Activated CD4-positive, CD25-positive, alpha-beta regulatory T cell treated with anti-CD3 and anti-CD28 coated beads, Interleukin-2, amount 50 U/mL, for 72 hours (primary cell): ENCODE data around the gene DTX4.

Experiments
- DNase-seq: peaks from one replicate; pipeline ENCODE4 v3.0.0; 2021

Gene DTX4

DNA sequence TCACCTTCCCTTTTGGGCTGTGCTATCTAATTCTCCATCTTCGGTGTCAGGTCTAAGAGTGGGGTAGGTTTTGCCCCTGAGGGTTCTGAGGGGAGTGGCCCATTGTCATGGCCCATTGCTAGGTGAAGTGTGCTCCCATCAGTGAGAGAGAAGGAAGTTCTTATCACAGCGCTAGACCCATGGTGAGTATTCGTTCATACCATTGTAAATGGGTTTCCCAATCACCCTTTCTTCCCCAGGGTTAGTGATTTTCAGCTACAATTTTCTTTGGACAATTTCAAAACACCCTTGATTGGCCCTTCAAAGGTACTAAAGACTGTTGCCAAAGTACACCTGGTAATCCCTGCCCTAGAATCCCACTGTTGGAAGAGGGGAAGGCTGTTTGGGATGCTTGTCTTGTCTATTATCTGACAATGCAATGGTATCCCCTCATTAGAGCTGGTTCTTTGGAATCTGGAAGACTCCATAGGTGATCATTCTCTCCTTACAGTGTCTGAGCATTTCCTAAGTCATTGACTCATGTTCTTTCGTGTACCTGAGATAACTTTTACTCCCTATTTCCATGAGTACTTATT, 20.6 kb downstream of the DTX4 start:
- no peak for DNase-seq

DNA sequence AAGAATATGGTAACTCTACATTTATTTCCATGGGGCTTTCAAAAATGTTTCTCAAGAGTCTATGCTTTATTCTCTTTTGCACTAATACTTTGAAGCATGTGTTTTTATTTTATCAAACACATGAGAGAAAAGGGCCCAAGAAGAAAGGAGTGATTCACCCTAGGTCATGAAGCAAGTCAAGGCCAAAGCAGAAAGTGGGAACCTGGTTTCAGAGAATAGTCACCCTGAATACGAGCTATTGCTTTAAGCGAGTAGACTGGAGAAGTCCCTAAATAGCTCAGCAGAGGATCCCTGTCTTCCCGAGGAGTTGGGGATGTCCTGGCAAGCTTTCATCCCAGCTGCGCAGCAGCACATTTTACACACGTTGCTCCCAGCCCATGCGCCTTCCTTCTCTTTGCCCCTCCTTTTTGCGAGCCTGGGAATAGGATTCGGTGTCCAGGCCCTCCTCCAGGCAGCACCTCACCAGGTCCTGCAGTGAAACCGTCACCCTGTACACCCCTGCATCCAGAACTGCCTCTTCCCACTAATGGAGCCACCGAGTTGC, 21.7 kb downstream of the DTX4 start:
- no peak for DNase-seq

DNA sequence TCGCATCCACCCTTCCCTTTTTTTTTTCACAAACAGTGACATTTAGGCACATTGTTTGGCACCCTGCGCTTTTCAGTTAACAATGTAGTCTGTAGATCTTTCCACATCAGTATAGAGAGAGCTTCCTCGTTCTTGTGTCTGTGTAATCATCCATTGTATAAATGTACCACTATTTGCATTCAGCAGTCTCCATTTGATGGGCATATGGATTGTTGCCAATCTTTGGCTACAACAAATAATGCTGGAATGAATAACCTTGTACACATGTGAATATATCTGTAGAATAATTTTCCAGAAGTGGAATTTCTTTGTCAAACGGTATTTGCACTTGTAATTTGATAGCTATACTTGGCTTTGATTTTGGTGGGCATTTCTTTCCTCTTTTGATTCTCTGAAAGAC, 23.7 kb downstream of the DTX4 start:
- no peak for DNase-seq

DNA sequence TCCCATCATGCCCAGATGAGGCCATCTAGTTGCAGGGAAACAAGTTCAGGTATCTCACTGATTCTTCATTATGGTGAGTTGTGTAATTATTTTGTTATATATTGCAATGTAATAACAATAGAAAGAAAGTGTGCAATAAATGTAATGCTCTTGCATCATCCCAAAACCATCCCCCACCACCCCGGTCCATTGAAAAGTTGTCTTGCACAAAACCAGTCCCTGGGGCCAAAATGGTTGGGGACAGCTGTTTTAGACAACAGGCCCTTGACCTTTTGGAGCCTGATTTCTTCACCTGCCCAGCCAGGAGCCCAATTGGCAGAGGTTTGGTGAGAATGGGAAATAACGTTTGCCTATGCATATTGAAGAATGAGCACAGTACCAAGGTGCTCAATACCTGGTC, 24.8 kb downstream of the DTX4 start:
- DNase-seq = no peak

DNA sequence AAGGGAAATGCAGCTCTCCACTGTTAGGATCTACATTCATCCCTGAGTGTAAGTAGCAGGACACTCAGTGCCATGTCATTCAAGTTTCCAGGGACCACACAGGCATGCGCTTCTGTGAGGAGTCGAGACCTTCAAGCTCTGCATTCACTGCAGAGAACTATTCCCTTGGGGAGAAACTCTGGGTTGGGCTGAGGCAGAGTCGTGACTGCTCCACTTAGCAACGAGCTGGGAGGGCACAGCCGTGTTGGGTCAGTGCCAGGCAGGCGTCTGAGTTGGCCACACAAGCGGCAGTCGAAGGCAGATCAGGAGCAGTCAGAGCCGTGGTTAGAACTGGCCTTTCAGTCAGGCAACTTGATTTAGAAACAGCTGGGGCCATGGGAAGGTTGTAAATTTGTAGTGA, 26.1 kb downstream of the DTX4 start:
- DNase-seq = no peak

DNA sequence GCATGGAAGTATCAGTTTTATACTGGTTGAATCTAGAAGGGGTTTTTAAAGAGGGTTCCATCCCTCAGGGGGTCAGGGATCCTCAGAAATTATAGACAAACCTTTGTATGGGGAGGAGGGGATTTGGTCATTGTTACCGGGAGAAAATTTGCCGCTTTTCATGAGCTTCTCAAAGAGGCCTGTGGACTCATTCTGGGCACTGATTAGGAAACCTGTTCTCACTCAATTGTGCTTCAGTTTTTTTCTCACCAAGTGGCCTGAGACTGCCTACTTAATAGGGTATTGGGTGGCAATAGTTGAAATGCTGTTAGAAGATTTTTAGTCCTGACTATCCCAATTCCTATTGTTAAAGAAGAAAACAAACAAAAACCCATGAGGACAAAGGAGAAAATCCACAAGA, 26.8 kb downstream of the DTX4 start:
- DNase-seq = no peak

DNA sequence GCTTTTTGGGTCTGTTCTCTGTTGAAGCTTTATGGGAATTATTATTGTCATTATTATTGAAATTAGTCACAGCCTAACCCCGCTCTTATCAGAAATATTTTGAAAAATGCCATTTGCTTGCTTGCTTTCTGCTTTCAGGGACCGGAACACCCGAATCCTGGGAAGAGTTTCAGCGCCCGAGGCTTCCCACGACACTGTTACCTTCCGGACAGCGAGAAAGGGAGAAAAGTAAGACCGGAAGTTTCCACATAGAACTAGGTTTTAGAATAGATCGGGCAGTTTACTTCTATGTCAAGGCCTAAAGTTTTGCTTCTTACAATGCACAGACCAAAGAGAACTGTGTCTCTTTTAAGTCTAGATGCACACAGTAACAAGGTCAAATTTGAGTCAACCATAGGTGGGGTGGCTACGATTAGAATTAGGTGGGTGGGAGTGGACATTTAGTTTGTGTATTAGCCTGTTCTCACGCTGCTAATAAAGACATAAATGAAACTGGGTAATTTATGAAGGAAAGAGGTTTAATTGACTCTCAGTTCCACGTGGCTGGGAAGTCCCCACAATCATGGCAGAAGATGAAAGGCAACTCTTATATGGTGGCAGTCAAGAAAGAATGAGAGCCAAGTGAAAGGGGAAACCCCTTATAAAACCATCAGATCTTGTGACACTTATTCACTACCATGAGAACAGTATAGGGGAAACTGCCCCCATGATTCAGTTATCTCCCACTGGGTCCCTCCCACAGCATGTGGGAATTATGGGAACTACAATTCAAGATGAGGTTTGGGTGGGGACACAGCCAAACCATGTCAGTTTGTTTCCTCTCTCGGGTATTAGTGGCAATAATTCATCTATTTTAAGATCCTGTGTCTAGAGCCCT, 27.9 kb downstream of the DTX4 start:
- DNase-seq = no peak

DNA sequence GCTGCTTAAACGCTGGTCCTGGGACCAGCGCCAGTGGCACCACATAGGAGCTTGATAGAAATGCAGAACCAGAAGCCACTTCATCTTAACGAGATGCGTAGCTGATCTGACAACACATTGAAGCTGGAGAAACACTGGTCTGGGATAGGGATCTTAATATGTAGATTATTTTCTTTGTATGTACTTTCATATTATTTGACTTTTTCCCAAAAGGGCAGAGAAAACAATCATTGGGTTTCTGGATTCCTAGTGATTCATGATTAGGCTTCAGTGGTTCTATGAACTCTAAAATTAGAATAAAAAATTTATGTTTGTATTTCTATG, 28.5 kb downstream of the DTX4 start:
- no peak for DNase-seq

DNA sequence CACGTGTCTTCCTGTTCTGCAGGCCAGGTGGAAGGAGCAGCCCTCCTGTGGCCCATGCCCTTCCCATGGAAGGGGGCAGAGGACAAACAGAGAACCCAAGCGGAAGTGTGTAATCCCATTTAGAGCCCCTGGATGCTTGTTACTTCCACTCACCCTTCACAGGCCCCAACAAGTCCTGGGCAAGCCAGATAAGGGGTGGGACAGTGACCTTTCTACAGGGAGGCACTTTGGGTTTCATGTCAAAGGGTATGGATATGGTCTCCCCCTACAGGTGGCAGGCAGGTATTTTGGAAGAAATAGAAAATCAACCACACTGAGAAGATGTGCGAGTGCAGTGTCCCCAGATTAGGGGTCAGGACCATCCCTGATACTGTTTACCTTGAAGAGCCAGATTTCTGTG, 29.4 kb downstream of the DTX4 start:
- no peak for DNase-seq

DNA sequence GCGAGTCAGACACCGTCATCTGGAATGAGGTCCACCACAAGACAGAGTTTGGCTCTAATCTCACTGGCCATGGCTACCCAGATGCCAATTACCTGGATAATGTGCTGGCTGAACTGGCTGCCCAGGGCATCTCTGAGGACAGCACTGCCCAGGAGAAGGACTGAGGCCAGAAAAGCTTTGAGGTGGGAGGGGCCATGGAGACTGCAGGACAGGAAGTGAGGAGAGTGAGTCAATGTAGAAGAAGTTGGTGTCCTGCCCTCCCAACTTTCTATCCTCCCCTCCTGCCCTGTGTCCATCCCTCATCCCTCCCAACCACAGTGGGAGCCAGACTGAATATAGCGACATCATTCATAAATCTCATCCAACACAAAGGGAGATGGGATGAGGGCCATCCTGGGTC, 32.8 kb downstream of the DTX4 start:
- DNase-seq = no peak

DNA sequence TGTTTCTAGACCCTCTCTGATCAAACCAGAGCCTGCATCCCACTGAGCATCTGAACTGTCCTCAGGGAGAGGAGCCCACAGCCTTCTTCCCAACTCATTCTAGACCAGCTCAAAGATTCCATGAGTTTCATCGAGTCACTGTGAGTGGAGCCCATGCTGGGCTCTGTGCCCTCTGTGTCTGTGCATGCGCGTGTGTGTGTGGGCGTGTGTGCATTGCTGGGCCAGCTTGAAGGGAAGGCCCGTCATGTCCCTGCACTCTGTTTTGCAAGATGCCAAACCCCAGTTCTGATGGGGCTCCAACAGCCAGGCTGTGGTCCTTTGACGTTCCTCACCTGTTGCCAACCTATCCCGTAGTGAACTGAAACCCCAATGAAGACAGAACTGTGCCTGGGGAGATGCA, 33.7 kb downstream of the DTX4 start:
- no peak for DNase-seq

DNA sequence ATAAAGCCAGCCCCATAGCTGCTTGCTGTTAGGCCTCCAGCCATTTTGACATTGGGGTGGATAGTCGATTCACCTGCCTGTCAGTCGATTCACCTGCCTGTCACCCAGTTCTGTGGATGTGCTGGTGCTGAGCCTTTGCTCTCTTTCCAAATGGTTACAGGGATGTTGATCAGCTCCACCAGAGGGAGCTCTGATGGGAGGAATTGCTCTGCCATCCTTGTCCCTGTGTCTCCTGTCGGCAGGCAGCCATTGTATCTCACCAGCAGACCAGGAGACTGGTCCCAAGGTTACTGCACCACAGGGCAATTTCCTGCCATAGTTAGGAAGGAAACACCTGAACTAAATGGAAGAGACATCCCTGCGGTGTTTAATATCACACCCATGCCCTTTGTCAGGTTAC, 34.7 kb downstream of the DTX4 start:
- DNase-seq = no peak

DNA sequence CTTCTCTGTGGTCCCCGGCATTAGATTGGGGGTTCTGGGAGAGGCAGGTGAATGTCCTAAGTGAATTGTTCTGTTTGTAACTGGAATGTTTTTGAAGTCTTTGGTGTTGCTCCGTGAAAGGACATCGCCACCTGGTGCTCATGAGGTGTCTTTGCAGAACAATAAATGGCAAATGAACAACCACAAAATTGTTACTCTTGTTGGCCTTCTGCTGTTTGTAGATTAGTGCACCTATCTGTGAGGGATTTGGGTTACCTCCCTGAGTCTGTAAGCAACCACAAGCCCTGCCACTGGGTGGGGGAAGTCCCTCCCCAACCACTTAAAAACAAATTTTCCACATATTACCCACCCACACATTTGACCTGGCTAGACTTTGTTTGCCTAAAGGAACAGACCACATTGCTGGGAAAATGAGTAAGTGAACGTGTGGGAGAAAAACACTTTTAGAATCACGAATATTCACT, 36.1 kb downstream of the DTX4 start:
- DNase-seq = no peak

DNA sequence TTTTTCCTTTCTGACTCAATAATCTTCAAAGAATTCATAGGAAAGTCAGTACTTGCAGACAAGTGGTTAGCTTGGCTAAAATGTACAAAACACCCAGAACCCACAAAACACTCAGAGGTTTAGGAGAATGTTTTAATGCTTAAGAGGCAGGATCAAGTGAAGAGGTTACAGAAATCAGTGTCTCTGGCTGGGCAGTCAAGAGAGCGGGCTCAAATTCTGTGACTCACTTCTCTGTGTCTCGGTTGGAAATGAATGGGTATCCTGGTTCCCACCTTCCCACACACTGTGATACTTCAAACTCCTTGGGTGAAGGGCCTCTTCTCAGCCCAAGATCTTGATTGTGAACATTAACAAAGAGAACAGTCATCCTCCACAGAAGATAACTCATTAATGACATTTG, 37.0 kb downstream of the DTX4 start:
- DNase-seq = no peak

DNA sequence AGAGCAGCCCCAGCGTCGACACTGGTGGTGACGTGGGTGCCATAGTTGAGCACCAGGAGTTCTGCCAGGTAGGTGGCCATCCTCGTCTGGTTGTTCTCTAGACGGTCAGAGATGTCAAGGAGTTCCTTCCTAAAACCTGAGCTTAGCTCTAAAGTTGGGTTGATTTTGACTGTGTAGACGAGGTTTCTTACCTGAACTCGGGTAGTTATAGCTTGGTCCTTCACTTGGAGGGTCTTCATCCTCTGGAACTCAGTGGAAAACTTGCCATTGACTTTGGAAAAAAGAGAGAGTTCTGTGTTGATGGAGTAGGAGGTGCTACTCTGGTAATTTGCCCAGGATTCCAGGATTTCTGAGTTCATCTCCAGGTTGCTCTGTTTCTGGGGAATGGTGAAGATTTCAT, 40.3 kb downstream of the DTX4 start:
- DNase-seq = no peak

DNA sequence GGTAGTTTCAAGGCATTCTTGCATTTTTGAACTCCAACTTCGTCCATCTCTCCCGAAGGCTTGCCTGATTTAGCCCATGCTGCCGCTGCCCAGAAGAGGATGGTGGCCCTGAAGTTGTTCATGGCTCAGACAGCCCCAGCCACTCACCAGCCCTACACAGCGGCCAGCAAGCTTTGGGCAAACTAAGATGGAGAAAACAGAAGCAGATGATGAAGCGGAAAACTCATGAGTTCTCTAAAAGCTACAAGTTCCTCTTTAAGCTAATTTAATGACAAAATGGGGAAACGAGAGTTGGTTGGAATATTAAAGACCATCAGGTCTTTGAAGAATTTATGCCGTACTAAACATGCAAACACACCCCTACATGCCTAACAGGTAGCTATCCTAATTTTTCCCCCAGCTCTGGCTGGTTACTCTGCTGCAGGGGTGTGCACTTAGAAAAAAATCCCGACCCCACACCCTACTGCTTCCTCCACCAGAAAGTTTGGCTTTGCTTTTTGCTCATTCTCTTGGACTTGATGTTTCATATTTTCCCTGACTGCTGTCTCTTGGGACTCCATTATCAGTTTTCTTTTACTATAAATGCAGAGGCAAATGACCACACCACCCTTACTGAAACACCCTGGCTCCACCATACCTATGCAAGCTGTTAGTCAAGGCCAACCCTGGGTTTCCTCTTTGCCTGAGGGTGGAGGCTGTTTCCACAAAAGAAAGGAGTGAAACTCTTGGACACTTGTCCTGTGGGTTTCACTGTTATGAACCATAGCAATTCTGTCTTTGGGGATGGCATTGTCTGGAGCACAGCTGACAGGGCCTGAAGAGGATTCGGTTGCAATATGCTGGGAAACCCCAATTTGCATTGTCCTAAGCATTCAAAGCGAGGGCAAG, 41.1 kb downstream of the DTX4 start, which contains the start of gene MPEG1:
Gene MPEG1, minus strand, starts transcription at position 184 of the 888 bp plus-strand sequence. Its CDS starts 62 bp downstream, at position 122.
- DNase-seq = no peak

DNA sequence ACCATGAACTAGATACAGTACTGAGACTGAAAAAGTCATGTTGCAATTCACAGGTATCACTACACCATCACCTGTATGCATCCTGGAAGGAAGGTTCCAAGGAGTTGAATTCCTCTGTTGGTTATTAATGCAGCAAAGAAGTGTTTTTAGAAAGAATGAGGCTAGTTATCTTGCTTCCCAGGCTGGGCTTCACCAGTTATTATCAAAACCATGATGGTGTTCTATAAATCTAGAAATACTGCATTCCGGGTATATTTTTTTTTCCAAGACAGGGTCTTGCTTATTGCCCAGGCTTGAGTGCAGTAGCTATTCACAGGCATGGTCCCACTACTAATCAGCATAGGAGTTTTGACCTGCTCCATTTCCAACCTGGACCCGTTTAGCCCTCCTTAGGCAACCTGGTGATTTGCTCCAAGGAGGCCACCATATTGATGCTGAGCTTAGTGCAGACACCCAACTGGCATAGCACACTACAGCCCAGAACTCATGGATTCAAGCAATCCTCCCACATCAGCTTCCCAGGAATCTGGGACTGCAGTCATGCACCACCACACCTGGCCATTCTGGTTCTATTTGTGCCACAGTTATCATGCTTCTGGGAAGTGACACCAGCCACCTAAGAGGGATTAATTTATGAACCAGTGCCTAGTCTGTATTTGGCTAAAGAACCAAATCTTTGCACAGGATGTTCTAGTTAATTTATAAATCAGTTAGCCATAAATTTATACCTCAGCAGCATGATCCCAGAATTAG, 42.4 kb downstream of the DTX4 start:
- no peak for DNase-seq

DNA sequence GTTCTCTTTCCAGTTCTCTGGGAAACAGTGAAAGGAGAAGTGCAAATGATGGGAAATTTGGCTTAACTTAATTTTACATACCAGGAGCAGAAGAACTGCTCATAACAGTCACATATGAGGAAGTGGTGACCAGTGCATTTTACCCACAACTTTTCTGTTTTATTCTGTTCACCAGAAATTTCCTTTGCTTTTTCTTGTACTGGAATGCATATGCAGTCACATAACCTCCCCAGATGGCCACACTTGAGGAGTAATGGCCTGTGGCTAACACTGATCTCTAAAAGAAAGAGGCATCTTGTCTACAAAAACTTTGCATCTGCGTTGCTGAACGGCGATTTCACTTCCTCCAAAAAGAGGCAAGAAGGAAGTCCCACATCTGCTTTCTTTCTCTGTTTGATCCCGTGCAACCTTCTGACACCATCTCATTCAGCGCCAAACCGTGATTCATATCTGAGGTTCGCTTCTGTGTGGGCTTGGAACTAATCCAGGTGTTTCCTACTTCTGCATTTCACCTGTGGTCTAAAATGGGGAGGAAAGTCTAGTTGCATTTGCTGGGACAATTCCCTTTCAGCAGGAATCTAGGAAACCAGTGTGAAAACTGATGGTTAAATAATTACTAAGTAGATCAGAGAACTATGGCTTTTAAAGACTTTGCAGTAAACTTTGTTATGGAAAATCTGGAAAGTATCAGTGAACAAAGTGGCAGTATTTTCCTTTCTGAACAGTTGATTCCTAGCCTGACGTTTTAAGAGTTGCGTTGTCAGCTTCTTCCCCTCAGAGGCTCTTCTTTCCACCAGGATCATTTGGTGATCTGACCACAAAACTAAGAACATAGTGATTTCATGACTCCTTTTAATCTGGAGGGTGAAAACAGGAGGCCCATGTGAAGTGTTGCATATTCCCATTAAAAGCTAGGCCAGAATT, 45.0 kb downstream of the DTX4 start:
- DNase-seq = no peak

DNA sequence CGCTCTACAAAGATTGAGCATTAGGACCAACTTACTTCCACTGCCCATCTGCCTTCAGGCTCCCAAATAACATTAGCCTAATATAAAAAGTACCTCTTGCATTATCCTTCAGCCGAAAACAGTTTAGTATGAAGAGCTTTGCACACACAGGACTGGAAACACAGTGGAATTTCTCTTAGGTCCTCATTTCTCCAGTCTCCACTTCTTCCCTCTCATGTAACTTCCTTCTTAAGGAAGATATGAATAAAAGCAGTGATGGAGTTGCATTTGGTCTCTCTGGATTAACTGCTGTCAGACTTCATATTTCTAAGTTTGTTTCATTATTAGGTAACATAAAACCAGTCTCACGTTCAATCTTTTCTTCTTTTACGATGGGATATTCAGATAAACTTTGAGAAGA, 46.4 kb downstream of the DTX4 start:
- DNase-seq = no peak

DNA sequence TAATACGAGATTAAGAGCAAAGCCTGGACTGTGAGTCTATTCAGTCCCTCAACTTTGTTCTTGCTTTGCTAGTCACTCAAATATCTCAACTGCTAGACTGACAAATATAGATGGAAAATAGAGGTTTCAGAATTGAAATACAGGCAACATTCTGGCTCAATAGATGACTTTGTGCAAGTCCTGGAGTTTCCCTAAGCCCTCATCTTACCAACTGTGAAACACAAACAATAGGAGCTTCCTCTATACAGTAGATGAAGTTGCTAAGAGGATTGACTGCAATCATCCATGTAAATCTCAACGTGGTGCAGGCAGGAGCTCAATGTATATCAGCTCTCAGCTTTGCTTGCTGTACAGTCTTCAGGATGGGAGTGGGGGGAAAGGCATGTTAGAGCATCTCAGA, 47.0 kb downstream of the DTX4 start:
- no peak for DNase-seq

DNA sequence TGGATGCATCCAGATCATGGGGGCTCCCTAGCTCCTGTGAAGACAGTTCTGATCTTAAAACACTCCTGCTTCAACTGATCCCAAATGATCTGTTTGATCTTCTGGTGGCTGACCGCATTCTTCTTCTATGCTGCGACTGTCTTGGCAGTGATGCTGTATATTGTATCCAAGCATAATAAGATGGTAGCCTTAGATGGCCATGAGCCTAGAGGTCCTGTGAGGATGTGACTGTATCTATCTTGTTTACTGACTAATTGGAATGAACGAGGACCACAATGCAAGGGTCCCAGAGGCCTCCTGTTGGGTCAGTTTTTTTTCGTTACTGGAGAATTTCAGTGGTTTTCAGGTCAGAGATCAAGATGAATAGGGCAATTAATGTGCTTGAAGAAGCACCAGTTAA, 47.9 kb downstream of the DTX4 start:
- DNase-seq = no peak

DNA sequence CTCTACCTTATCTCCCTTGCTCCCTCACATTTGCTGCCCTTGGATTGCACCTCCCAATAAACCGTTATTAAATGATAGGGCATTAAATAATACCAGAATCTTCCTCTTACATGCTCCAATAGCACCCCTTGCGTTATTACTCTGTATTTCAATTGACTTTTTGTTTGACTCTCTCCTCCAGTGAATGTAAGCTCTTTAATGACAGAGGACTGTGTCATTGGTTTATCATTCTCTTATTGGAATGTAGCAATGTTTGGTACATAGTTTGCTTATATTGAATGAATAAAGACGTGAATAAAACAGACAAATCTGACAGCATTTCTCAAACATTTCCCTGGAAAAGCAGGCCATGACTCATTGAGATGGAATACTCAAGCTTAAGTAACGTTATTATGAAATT, 49.5 kb downstream of the DTX4 start:
- no peak for DNase-seq
